ENCODE results near the gene FFAR2. TPM values are rescaled to one million over a fixed set of nuclear protein-coding genes. Genes with fewer than 3 reads are reported as not detected.

The FFAR2 gene
- total and polyA plus RNA-seq, 9 of the 15 experiments (the other 6 are each of a cell fraction or from before 2014, with no cell fraction given): not detected

DNA sequence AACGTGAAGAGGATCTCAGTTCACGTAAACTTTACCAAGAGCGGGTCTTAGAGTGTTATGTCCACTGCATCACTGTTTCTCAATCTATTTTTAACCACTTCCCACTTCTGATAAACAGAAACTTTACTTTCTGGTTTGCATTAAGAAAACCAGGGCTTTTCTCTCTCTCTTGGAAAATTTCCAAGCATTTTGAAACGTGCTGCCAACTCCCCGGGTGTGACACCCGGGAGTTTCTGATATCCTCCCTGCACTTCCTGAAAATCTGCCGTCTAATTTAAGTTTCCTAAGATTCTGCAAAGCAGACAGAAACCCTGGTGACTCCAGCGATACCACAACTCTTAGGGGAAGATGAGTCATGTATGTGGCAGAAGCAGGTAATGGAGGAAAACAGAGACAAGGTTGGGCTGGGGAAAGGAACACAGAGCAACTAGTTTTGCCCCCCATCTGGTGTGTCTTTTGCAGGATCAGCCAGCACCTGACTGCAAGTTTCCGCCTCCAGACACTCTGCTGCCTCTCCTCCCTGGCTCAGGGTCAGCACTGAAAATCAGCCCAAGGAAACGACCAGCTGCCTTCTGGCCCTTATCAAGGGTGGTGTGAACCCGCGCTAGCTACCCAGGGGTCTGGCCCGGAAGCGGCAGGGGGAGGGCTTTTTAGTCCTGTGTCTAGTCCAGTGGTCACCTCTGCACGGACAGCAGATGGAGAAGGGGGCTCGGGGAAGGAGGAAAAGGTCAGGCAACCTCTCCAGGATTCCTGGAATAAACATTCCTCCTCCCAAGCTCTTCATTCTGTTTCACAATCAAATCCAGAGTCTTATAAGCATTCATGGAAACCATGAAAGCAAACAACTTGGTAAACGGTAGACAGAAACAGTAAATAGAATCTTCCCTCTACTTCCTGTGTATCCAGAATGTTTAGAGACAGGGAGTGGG, 11.3 kb upstream of the FFAR2 start:
- no TSS peak for BruUV-seq (replicated peaks)
- ATAC-seq (peak; percentile 61), DNase-seq (ENCODE audit: extremely low read depth in 1 of 4, low spot score in 3 of 4) (peak in 1 of 4 experiments; percentile 34), FAIRE-seq (peak; percentile 69)
- Histone ChIP-seq H3K4me2 (ENCODE audit: insufficient read depth, low read length) (no peak overlapping the region), H3K9ac (ENCODE audit: insufficient read depth in 1 of 2, low read depth in 2 of 2, low read length in 2 of 2) (peak overlapping the region in 1 of 2 experiments; percentile 83; a peak in 1 of 4 replicates), H3K79me2 (ENCODE audit: control insufficient read depth, insufficient read depth, low read length) (no peaks in the 10 kb centered on the region), H3K36me3 (ENCODE audit: control insufficient read depth, insufficient read depth, low read length) (no peaks in the 10 kb centered on the region), H3K27ac (ENCODE audit: extremely low read depth, low read depth, low read length) (no peak overlapping the region), H3K9me3 (replicated peaks; ENCODE audit: control insufficient read depth, insufficient read depth, low read depth, low read length) (no peaks in the 10 kb centered on the region), H2AFZ (ENCODE audit: low read depth, low read length) (no peak overlapping the region), H3K4me3 (no peak overlapping the region), H4K20me1 (replicated peaks; ENCODE audit: control insufficient read depth, insufficient read depth, low read length) (no peaks in the 10 kb centered on the region), H3K27me3 (ENCODE audit: control insufficient read depth in 2 of 2, insufficient read depth in 2 of 2, low read length in 2 of 2) (peaks cover 30 to 66% of the 10 kb centered on the region in 2 experiments), H3K4me1 (replicated peaks in 1 of 2; ENCODE audit: control insufficient read depth in 2 of 2, insufficient read depth in 2 of 2, low read length in 2 of 2) (peaks cover 15 to 17% of the 10 kb centered on the region in 2 experiments; a peak in 4 of 5 replicates), H3K9me1 (ENCODE audit: control insufficient read depth, insufficient read depth, low read length) (no peaks in the 10 kb centered on the region)
- POLR2A ChIA-PET: interaction anchor here (0.7 kb wide), 1 partner anchor 15 kb away, joined by 4 read pairs; no protein-coding TSS in a partner anchor
- WGBS (ENCODE audit: insufficient coverage, low coverage, missing lambda C conversion rate): under 1% methylated on average over 14 of the region's 17 CpGs
- intact Hi-C loops (cut with micrococcal nuclease) (no loop called here), in situ Hi-C loops (cut with MboI) (no loop called here)
- CTCF ChIA-PET (ENCODE audit: low intra/inter-chr PET ratio): no interaction called here
- TF ChIP-seq NR1H2 (CRISPR knock-in tag; IDR thresholded peaks at IDR 0.05) (no peak), NFXL1 (CRISPR knock-in tag; IDR thresholded peaks at IDR 0.05) (no peak), CBFA2T3 (IDR thresholded peaks at IDR 0.05) (peak; percentile 25; the same call in 1 of the 2 replicates), NRF1 (conservative IDR thresholded peaks at IDR 0.05 in 1 of 2, IDR thresholded peaks at IDR 0.05 in 1 of 2) (no peak), MAFK (IDR thresholded peaks at IDR 0.05; ENCODE audit: low read length) (0 out of 2 replicates have a peak, but pooled peaks have one; percentile 23), FOXA1 (IDR thresholded peaks at IDR 0.05; ENCODE audit: borderline replicate concordance) (no peak), CEBPG (CRISPR knock-in tag; IDR thresholded peaks at IDR 0.05) (no peak), CEBPG (tag; conservative IDR thresholded peaks at IDR 0.05 in 1 of 2, IDR thresholded peaks at IDR 0.05 in 1 of 2) (0 out of 4 replicates have a peak, but pooled peaks of 1 of the 2 experiments have one; percentile 15), ZNF354B (CRISPR knock-in tag; IDR thresholded peaks at IDR 0.05) (no peak), ZNF24 (IDR thresholded peaks at IDR 0.05) (no peak), ELF1 (tag; IDR thresholded peaks at IDR 0.05) (0 out of 2 replicates have a peak, but pooled peaks have one; percentile 39), GABPA (tag; conservative IDR thresholded peaks at IDR 0.05; ENCODE audit: low read depth) (no peak), MYNN (IDR thresholded peaks at IDR 0.05) (no peak), MYNN (CRISPR knock-in tag; IDR thresholded peaks at IDR 0.05) (no peak), DNMT1 (IDR thresholded peaks at IDR 0.05) (no peak), KDM2B (CRISPR knock-in tag; IDR thresholded peaks at IDR 0.05) (no peak)
- TF ChIP-seq, protein P1, sequence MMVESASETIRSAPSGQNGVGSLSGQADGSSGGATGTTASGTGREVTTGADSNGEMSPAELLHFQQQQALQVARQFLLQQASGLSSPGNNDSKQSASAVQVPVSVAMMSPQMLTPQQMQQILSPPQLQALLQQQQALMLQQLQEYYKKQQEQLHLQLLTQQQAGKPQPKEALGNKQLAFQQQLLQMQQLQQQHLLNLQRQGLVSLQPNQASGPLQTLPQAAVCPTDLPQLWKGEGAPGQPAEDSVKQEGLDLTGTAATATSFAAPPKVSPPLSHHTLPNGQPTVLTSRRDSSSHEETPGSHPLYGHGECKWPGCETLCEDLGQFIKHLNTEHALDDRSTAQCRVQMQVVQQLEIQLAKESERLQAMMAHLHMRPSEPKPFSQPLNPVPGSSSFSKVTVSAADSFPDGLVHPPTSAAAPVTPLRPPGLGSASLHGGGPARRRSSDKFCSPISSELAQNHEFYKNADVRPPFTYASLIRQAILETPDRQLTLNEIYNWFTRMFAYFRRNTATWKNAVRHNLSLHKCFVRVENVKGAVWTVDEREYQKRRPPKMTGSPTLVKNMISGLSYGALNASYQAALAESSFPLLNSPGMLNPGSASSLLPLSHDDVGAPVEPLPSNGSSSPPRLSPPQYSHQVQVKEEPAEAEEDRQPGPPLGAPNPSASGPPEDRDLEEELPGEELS (CRISPR knock-in tag; IDR thresholded peaks at IDR 0.05; ENCODE audit: borderline replicate concordance): no peak
- TF ChIP-seq, protein P2, sequence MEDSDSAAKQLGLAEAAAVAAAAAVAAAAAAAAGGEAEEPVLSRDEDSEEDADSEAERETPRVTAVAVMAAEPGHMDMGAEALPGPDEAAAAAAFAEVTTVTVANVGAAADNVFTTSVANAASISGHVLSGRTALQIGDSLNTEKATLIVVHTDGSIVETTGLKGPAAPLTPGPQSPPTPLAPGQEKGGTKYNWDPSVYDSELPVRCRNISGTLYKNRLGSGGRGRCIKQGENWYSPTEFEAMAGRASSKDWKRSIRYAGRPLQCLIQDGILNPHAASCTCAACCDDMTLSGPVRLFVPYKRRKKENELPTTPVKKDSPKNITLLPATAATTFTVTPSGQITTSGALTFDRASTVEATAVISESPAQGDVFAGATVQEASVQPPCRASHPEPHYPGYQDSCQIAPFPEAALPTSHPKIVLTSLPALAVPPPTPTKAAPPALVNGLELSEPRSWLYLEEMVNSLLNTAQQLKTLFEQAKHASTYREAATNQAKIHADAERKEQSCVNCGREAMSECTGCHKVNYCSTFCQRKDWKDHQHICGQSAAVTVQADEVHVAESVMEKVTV (CRISPR knock-in tag; IDR thresholded peaks at IDR 0.05): no peak
- TF ChIP-seq, protein P3, sequence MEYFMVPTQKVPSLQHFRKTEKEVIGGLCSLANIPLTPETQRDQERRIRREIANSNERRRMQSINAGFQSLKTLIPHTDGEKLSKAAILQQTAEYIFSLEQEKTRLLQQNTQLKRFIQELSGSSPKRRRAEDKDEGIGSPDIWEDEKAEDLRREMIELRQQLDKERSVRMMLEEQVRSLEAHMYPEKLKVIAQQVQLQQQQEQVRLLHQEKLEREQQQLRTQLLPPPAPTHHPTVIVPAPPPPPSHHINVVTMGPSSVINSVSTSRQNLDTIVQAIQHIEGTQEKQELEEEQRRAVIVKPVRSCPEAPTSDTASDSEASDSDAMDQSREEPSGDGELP (CRISPR knock-in tag; IDR thresholded peaks at IDR 0.05; ENCODE audit: borderline replicate concordance): peak; percentile 30; the same call in 1 of the 2 replicates
